ENCODE measurements around the gene BNC2. TPM values are rescaled to one million over a fixed set of nuclear protein-coding genes. Genes with fewer than 3 reads are reported as not detected.

The BNC2 gene
- total and polyA plus RNA-seq, 5 donors from 2014 or later, result not detected

DNA sequence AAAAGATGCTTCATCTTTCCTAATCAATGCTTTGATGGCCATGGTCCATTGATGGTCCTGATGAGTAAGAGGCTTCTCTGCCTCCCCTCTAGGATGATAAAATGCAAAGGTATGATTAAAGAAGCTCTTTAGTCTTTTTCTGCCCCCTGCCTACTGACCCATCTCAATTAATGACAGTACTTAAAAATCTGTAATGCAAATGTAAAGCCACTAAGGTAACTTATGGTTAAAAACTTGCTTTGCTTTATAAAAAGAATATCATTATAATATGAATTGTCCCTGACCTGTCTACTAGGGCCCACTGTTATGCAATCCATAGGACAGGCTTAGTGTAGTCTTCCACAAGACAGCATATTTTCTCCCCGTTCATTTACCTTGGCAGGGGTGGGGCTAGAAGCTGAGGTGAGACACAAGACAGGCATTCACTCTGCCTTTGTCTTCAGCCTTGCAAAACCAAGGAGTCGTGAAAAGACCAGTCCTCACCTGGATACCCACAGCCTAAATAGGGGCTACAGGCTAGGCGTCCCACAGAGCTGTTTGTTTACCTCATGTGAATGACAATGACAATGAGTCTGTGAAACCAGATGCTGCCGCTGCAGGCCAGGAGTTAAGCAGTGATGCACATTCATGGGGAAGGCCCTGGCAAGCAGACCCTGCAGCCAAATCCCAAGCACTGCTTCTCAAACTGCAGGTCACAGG lies 60.4 kb downstream of the BNC2 start:
- Histone ChIP-seq H3K4me3 (ENCODE audit: low read depth, low read length) (no peak overlapping the region), H3K9me3 (ENCODE audit: control insufficient read depth in 2 of 2, low read length in 2 of 2) (no peaks in the 10 kb centered on the region), H3K27me3 (ENCODE audit: control insufficient read depth, insufficient read depth, low read length) (no peaks in the 10 kb centered on the region), H3K4me1 (ENCODE audit: control insufficient read depth, insufficient read depth, low read length, poor library complexity, severe bottlenecking) (no peaks in the 10 kb centered on the region), H3K36me3 (ENCODE audit: control insufficient read depth, insufficient read depth, low read length) (no peaks in the 10 kb centered on the region), H3K27ac (ENCODE audit: insufficient read depth, low read length, poor library complexity, severe bottlenecking) (no peak overlapping the region)
- ATAC-seq (ENCODE audit: low read depth in 2 of 2), result no peak
- no peaks in the 10 kb centered on the region for H3K27me3 Mint-ChIP-seq
- no peaks in the 10 kb centered on the region for H3K36me3 Mint-ChIP-seq
- H3K4me3 Mint-ChIP-seq, result no peak overlapping the region
- H3K9me3 Mint-ChIP-seq, result peaks cover 0 to 4% (median 2%) of the 10 kb centered on the region in 7 donors
- DNase-seq, result no peak
- no peaks in the 10 kb centered on the region for H3K4me1 Mint-ChIP-seq
- H3K27ac Mint-ChIP-seq, result no peak overlapping the region

DNA sequence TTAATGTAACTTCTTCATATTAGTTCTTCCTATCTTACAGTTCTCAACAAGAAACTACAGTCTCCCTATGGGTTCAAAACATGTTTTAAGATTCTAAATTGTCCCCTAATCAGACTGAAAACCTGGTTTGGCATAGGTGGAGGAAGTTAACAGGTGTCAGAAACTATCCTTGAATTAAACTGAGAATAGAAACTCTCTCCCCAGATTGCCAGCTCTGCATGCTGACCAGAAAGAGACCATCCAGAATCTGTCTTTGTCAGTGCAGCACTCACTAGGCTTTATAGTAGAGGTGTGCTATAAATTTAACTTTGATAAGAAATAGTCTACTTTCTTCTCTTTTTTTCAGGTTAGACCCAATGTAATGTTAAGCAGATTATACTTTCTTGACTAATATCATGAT lies 63.8 kb downstream of the BNC2 start:
- H3K4me3 Mint-ChIP-seq, result no peak overlapping the region
- ATAC-seq (ENCODE audit: low read depth in 2 of 2), result no peak
- H3K36me3 ChIP-seq (ENCODE audit: control insufficient read depth, insufficient read depth, low read length), result no peaks in the 10 kb centered on the region
- no peaks in the 10 kb centered on the region for H3K27me3 Mint-ChIP-seq
- no peak overlapping the region for H3K27ac ChIP-seq (ENCODE audit: insufficient read depth, low read length, poor library complexity, severe bottlenecking)
- H3K9me3 ChIP-seq (ENCODE audit: control insufficient read depth in 2 of 2, low read length in 2 of 2), result no peaks in the 10 kb centered on the region
- H3K4me3 ChIP-seq (ENCODE audit: low read depth, low read length), result no peak overlapping the region
- H3K27ac Mint-ChIP-seq, result no peak overlapping the region
- H3K36me3 Mint-ChIP-seq, result no peaks in the 10 kb centered on the region
- H3K9me3 Mint-ChIP-seq, result peaks cover 0 to 4% (median 0%) of the 10 kb centered on the region in 7 donors
- DNase-seq, result no peak
- no peaks in the 10 kb centered on the region for H3K27me3 ChIP-seq (ENCODE audit: control insufficient read depth, insufficient read depth, low read length)
- H3K4me1 ChIP-seq (ENCODE audit: control insufficient read depth, insufficient read depth, low read length, poor library complexity, severe bottlenecking), result no peaks in the 10 kb centered on the region
- H3K4me1 Mint-ChIP-seq, result no peaks in the 10 kb centered on the region

DNA sequence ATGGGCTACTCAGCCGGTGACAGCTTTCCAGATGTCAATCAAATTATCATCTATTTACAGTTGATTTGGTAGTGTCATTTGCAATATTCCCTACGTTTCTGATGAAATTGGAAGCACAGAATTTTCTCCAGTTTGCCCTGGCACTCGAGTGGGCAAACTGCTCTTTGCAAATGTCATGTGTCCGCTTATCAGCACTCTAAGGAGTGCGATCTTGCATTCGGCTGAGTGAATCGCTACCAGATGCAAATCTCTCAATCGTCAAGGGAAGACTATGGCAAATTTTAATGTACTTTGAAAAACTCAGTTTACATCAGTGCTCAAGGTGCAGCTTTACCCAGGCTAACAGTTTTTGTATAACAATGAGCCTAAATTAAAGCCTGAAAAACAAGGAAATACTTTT lies 66.8 kb downstream of the BNC2 start:
- H3K36me3 Mint-ChIP-seq, result no peaks in the 10 kb centered on the region
- H3K4me3 ChIP-seq (ENCODE audit: low read depth, low read length), result no peak overlapping the region
- H3K9me3 ChIP-seq (ENCODE audit: control insufficient read depth in 2 of 2, low read length in 2 of 2), result no peaks in the 10 kb centered on the region
- H3K4me1 ChIP-seq (ENCODE audit: control insufficient read depth, insufficient read depth, low read length, poor library complexity, severe bottlenecking), result no peaks in the 10 kb centered on the region
- no peak overlapping the region for H3K4me3 Mint-ChIP-seq
- H3K36me3 ChIP-seq (ENCODE audit: control insufficient read depth, insufficient read depth, low read length), result no peaks in the 10 kb centered on the region
- H3K27me3 ChIP-seq (ENCODE audit: control insufficient read depth, insufficient read depth, low read length), result no peaks in the 10 kb centered on the region
- H3K27ac Mint-ChIP-seq, result no peak overlapping the region
- DNase-seq (no peak), ATAC-seq (ENCODE audit: low read depth in 2 of 2) (no peak)
- H3K9me3 Mint-ChIP-seq, result peaks cover 0 to 4% (median 0%) of the 10 kb centered on the region in 7 donors
- no peaks in the 10 kb centered on the region for H3K4me1 Mint-ChIP-seq
- H3K27me3 Mint-ChIP-seq, result no peaks in the 10 kb centered on the region
- H3K27ac ChIP-seq (ENCODE audit: insufficient read depth, low read length, poor library complexity, severe bottlenecking), result no peak overlapping the region

DNA sequence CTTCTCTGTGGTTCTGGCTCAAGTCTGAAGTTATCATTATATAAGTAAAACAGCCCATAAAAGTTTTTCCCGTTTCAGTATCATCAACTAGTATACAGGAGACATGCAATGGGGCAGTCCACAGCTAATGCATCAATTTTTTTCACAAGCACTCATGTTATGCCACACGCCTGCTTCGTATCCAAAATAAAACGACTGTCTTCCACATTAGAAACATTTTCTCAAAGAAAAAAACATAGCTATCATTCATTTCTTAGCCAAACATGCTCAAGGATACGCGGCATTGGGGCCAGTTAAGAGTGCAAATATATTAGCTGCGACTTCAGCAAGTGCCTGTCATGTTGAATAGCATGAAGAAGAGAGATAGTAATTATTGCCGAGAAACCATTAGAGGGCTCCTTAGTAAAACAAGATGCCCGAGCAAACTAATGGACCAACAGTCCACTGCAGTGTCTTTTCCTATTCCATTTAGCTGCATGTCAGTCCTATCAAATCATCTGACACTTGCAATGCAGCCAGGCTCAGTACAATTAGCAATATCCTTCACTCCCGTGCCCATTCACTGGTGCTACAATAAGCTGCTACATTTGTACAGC lies 68.5 kb downstream of the BNC2 start:
- Histone ChIP-seq H3K27me3 (ENCODE audit: control insufficient read depth, insufficient read depth, low read length) (no peaks in the 10 kb centered on the region), H3K36me3 (ENCODE audit: control insufficient read depth, insufficient read depth, low read length) (no peaks in the 10 kb centered on the region), H3K4me3 (ENCODE audit: low read depth, low read length) (no peak overlapping the region), H3K9me3 (ENCODE audit: control insufficient read depth in 2 of 2, low read length in 2 of 2) (no peaks in the 10 kb centered on the region), H3K4me1 (ENCODE audit: control insufficient read depth, insufficient read depth, low read length, poor library complexity, severe bottlenecking) (no peaks in the 10 kb centered on the region), H3K27ac (ENCODE audit: insufficient read depth, low read length, poor library complexity, severe bottlenecking) (no peak overlapping the region)
- H3K4me3 Mint-ChIP-seq, result no peak overlapping the region
- DNase-seq (no peak), ATAC-seq (ENCODE audit: low read depth in 2 of 2) (no peak)
- peaks cover 0 to 5% (median 0%) of the 10 kb centered on the region in 7 donors for H3K9me3 Mint-ChIP-seq
- no peak overlapping the region for H3K27ac Mint-ChIP-seq
- no peaks in the 10 kb centered on the region for H3K36me3 Mint-ChIP-seq
- no peaks in the 10 kb centered on the region for H3K4me1 Mint-ChIP-seq
- no peaks in the 10 kb centered on the region for H3K27me3 Mint-ChIP-seq

DNA sequence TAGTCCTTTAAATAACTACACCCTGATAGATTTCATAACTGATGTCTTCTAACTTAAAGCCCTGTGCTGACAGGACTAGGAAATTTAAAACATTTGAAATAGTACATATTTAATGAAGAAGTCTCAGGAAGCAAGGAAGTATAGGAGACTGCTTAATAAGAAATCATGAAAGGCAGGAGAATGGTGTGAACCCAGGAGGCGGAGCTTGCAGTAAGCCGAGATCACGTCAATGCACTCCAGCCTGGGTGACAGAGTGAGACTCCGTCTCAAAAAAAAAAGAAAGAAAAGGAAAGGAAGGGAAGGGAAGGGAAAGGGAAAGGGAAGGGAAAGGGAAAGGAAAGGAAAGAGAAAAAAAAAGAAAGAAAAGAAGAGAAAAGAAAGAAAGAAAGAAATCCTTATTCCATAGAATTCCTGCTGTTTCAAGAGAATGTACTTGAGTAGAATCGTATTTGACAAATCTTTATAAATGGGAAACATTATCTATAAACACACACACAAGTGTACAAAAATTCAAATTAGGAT lies 74.1 kb downstream of the BNC2 start:
- Histone ChIP-seq H3K27ac (ENCODE audit: insufficient read depth, low read length, poor library complexity, severe bottlenecking) (no peak overlapping the region), H3K36me3 (ENCODE audit: control insufficient read depth, insufficient read depth, low read length) (no peaks in the 10 kb centered on the region), H3K9me3 (ENCODE audit: control insufficient read depth in 2 of 2, low read length in 2 of 2) (no peaks in the 10 kb centered on the region), H3K4me3 (ENCODE audit: low read depth, low read length) (no peak overlapping the region), H3K27me3 (ENCODE audit: control insufficient read depth, insufficient read depth, low read length) (no peaks in the 10 kb centered on the region), H3K4me1 (ENCODE audit: control insufficient read depth, insufficient read depth, low read length, poor library complexity, severe bottlenecking) (no peaks in the 10 kb centered on the region)
- Mint-ChIP-seq H3K27me3 (no peaks in the 10 kb centered on the region), H3K27ac (no peak overlapping the region), H3K36me3 (no peaks in the 10 kb centered on the region), H3K9me3 (peaks cover 0 to 8% (median 5%) of the 10 kb centered on the region in 7 donors), H3K4me3 (no peak overlapping the region), H3K4me1 (no peaks in the 10 kb centered on the region)
- ATAC-seq (ENCODE audit: low read depth in 2 of 2) (no peak), DNase-seq (no peak)

DNA sequence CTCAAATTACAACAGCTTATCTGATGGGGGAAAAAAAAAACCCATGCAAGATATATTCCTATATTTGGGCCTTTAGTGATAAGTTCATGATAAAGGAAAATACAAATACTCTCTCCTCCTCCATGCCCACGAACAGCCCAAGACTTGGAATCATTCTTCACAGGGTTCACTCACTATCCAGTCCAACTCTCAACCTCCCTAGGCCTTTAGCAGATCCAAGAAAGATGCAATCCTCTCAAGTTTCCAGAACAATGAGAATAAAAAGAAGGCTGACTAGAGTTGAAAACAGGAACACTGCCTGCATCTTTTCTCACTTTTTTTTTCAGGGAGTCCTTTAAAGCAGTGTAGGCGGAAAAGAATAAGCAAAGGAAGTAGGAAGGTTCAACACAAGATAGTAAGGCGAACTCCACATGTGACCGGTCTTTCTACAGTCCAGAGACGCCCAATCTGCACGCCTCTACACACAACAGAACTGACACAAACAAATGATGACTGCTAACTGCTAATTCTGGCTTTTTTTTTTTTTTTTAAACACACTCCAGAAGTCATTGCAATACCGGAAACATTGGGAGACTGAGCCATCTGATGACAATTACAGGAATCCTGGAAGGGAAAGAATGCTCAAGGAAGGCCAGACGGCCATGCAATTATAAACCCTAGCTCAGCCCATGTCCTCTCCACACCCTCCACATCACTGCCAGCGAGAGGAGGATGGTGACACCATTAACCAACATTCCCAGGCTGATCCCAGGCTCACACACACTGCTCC lies 75.4 kb downstream of the BNC2 start:
- H3K9me3 Mint-ChIP-seq, result peaks cover 0 to 9% (median 5%) of the 10 kb centered on the region in 7 donors
- Histone ChIP-seq H3K27me3 (ENCODE audit: control insufficient read depth, insufficient read depth, low read length) (no peaks in the 10 kb centered on the region), H3K36me3 (ENCODE audit: control insufficient read depth, insufficient read depth, low read length) (no peaks in the 10 kb centered on the region), H3K4me3 (ENCODE audit: low read depth, low read length) (no peak overlapping the region), H3K4me1 (ENCODE audit: control insufficient read depth, insufficient read depth, low read length, poor library complexity, severe bottlenecking) (no peaks in the 10 kb centered on the region), H3K27ac (ENCODE audit: insufficient read depth, low read length, poor library complexity, severe bottlenecking) (no peak overlapping the region), H3K9me3 (ENCODE audit: control insufficient read depth in 2 of 2, low read length in 2 of 2) (no peaks in the 10 kb centered on the region)
- H3K4me1 Mint-ChIP-seq, result no peaks in the 10 kb centered on the region
- DNase-seq (no peak), ATAC-seq (ENCODE audit: low read depth in 2 of 2) (no peak)
- no peaks in the 10 kb centered on the region for H3K27me3 Mint-ChIP-seq
- no peak overlapping the region for H3K4me3 Mint-ChIP-seq
- no peaks in the 10 kb centered on the region for H3K36me3 Mint-ChIP-seq
- H3K27ac Mint-ChIP-seq, result no peak overlapping the region

DNA sequence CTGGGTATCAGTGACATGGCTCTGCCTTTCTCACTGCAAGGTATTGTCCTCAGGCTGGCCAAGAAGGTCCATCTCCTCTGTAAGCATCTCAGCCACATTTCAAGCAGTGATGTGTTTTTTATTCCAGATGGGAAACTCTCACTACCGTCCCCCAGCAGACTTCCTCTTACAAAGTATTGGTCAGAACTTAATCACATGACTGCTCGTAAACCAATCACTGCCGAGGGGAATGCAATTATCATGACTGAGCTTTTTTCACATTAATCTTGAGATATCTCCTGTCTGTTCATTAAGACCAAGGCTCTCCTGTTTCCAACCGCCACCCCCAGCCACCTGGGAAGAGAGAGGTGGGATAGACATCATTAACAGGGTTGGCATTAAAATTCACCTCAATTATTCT lies 76.4 kb downstream of the BNC2 start:
- no peak for DNase-seq
- no peak overlapping the region for H3K4me3 Mint-ChIP-seq
- no peaks in the 10 kb centered on the region for H3K27me3 ChIP-seq (ENCODE audit: control insufficient read depth, insufficient read depth, low read length)
- H3K27me3 Mint-ChIP-seq, result no peaks in the 10 kb centered on the region
- H3K9me3 ChIP-seq (ENCODE audit: control insufficient read depth in 2 of 2, low read length in 2 of 2), result no peaks in the 10 kb centered on the region
- no peak overlapping the region for H3K27ac Mint-ChIP-seq
- ATAC-seq (ENCODE audit: low read depth in 2 of 2), result no peak
- no peak overlapping the region for H3K4me3 ChIP-seq (ENCODE audit: low read depth, low read length)
- H3K4me1 Mint-ChIP-seq, result peaks cover 0 to 5% (median 0%) of the 10 kb centered on the region in 4 donors
- H3K9me3 Mint-ChIP-seq, result peaks cover 0 to 9% (median 5%) of the 10 kb centered on the region in 7 donors
- H3K36me3 ChIP-seq (ENCODE audit: control insufficient read depth, insufficient read depth, low read length), result no peaks in the 10 kb centered on the region
- no peaks in the 10 kb centered on the region for H3K36me3 Mint-ChIP-seq
- no peaks in the 10 kb centered on the region for H3K4me1 ChIP-seq (ENCODE audit: control insufficient read depth, insufficient read depth, low read length, poor library complexity, severe bottlenecking)
- no peak overlapping the region for H3K27ac ChIP-seq (ENCODE audit: insufficient read depth, low read length, poor library complexity, severe bottlenecking)
